ENCODE results near the gene MARCHF5. TPM values are rescaled to one million over a fixed set of nuclear protein-coding genes. Genes with fewer than 3 reads are reported as not detected.

MARCHF5 gene
- polyA plus RNA-seq, 1 experiment = 34.9 TPM

- no peaks in the 10 kb centered on the region for H3K27me3 ChIP-seq (ENCODE audit: control insufficient read depth, insufficient read depth, low read length)
- no peak overlapping the region for H3K27ac ChIP-seq (ENCODE audit: low read depth, low read length)
- no peaks in the 10 kb centered on the region; the same call in 1 of the 2 replicates for H3K9me3 ChIP-seq (ENCODE audit: control insufficient read depth, insufficient read depth, low read length)
- ChIA-PET CTCF (interaction anchor here (0.7 to 1.0 kb wide), 2 partner anchors 16 to 157 kb away, joined by 3 to 5 read pairs; no protein-coding TSS in a partner anchor), POLR2A (no interaction called here)
- DNase-seq (ENCODE audit: low read depth, low spot score) = no peak
- no peak overlapping the region for H3K4me3 ChIP-seq (ENCODE audit: low read depth, low read length)
- no peak for TF ChIP-seq CTCF (IDR thresholded peaks at IDR 0.05; ENCODE audit: low read depth, low read length)
Measured at GRCh38 chr10:92244796-92245195, 46.2 kb upstream of the MARCHF5 start.

GRCh38 chr10:92248566-92248965 is 42.4 kb upstream of the MARCHF5 start:
- Histone ChIP-seq H3K27me3 (ENCODE audit: control insufficient read depth, insufficient read depth, low read length) (no peaks in the 10 kb centered on the region), H3K27ac (ENCODE audit: low read depth, low read length) (no peak overlapping the region), H3K4me3 (ENCODE audit: low read depth, low read length) (no peak overlapping the region), H3K9me3 (ENCODE audit: control insufficient read depth, insufficient read depth, low read length) (no peaks in the 10 kb centered on the region)
- CTCF ChIA-PET = no interaction called here
- no peak for DNase-seq (ENCODE audit: low read depth, low spot score)
- POLR2A ChIA-PET = no interaction called here
- TF ChIP-seq CTCF (IDR thresholded peaks at IDR 0.05; ENCODE audit: low read depth, low read length) = no peak

- no peak overlapping the region for H3K27ac ChIP-seq (ENCODE audit: low read depth, low read length)
- H3K9me3 ChIP-seq (ENCODE audit: control insufficient read depth, insufficient read depth, low read length) = no peaks in the 10 kb centered on the region
- no peak for DNase-seq (ENCODE audit: low read depth, low spot score)
- POLR2A ChIA-PET = no interaction called here
- no peaks in the 10 kb centered on the region for H3K27me3 ChIP-seq (ENCODE audit: control insufficient read depth, insufficient read depth, low read length)
- no peak for TF ChIP-seq CTCF (IDR thresholded peaks at IDR 0.05; ENCODE audit: low read depth, low read length)
- no peak overlapping the region for H3K4me3 ChIP-seq (ENCODE audit: low read depth, low read length)
- CTCF ChIA-PET = no interaction called here
Measured at GRCh38 chr10:92263396-92263795, 27.6 kb upstream of the MARCHF5 start.

GRCh38 chr10:92264249-92264648 is 26.7 kb upstream of the MARCHF5 start:
- Histone ChIP-seq H3K4me3 (ENCODE audit: low read depth, low read length) (no peak overlapping the region), H3K9me3 (ENCODE audit: control insufficient read depth, insufficient read depth, low read length) (no peaks in the 10 kb centered on the region), H3K27ac (ENCODE audit: low read depth, low read length) (no peak overlapping the region), H3K27me3 (ENCODE audit: control insufficient read depth, insufficient read depth, low read length) (no peaks in the 10 kb centered on the region)
- POLR2A ChIA-PET = interaction anchor here (0.7 kb wide), 1 partner anchor 25 kb away, joined by 4 read pairs; no protein-coding TSS in a partner anchor
- TF ChIP-seq CTCF (IDR thresholded peaks at IDR 0.05; ENCODE audit: low read depth, low read length) = no peak
- DNase-seq (ENCODE audit: low read depth, low spot score) = no peak
- CTCF ChIA-PET = interaction anchor here (0.7 kb wide), 1 partner anchor 300 kb away, joined by 3 read pairs; no protein-coding TSS in a partner anchor

- Histone ChIP-seq H3K4me3 (ENCODE audit: low read depth, low read length) (no peak overlapping the region), H3K27ac (ENCODE audit: low read depth, low read length) (no peak overlapping the region), H3K27me3 (ENCODE audit: control insufficient read depth, insufficient read depth, low read length) (no peaks in the 10 kb centered on the region), H3K9me3 (ENCODE audit: control insufficient read depth, insufficient read depth, low read length) (no peaks in the 10 kb centered on the region)
- no peak for DNase-seq (ENCODE audit: low read depth, low spot score)
- no peak for TF ChIP-seq CTCF (IDR thresholded peaks at IDR 0.05; ENCODE audit: low read depth, low read length)
- ChIA-PET CTCF (no interaction called here), POLR2A (no interaction called here)
Measured at GRCh38 chr10:92265687-92266258, 25.2 kb upstream of the MARCHF5 start.
